H9 (cell line): ENCODE measurements around the gene SIT1. TPM values are rescaled to one million over a fixed set of nuclear protein-coding genes. Genes with fewer than 3 reads are reported as not detected.

Experiments
- DNase-seq: peaks from one replicate; pipeline ENCODE4 v3.0.0-alpha.2; 2017
- H2AFZ ChIP-seq: one replicate; pipeline ENCODE4 v1.6.1; 2013; ENCODE audit warnings: mild to moderate bottlenecking, low read length, control low read depth, moderate library complexity
- H2AK5ac ChIP-seq: 2 replicates; pipeline ENCODE4 v1.6.1; 2013; ENCODE audit warnings: low read length, control low read depth, mixed read lengths; ENCODE audit not compliant: insufficient read length
- H2BK120ac ChIP-seq: one replicate; pipeline ENCODE4 v1.6.1; 2013; ENCODE audit warnings: low read depth, mild to moderate bottlenecking, low read length, control low read depth, inconsistent platforms; ENCODE audit not compliant: poor library complexity, severe bottlenecking
- H2BK12ac ChIP-seq: 2 replicates; pipeline ENCODE4 v1.6.1; 2013; ENCODE audit warnings: low read length, control low read depth, mixed read lengths, low read depth; ENCODE audit not compliant: insufficient read length
- H2BK15ac ChIP-seq: 2 replicates; pipeline ENCODE4 v1.6.1; 2013; ENCODE audit warnings: low read depth, low read length, control low read depth
- H2BK20ac ChIP-seq: one replicate; pipeline ENCODE4 v1.6.1; 2013; ENCODE audit warnings: low read depth, mild to moderate bottlenecking, low read length, control low read depth, inconsistent platforms; ENCODE audit not compliant: poor library complexity, severe bottlenecking
- H2BK5ac ChIP-seq: 2 replicates; pipeline ENCODE4 v1.6.1; 2013; ENCODE audit warnings: low read length, control low read depth, mixed read lengths; ENCODE audit not compliant: insufficient read length
- H3K14ac ChIP-seq: 2 replicates; pipeline ENCODE4 v1.6.1; 2013; ENCODE audit warnings: low read length, control low read depth; ENCODE audit not compliant: insufficient read depth
- H3K18ac ChIP-seq: 2 replicates; pipeline ENCODE4 v1.6.1; 2013; ENCODE audit warnings: low read depth, mild to moderate bottlenecking, mixed read lengths, low read length, control low read depth; ENCODE audit not compliant: insufficient read length
- H3K23ac ChIP-seq: 2 replicates; pipeline ENCODE4 v1.6.1; 2013; ENCODE audit warnings: low read length, control low read depth, mixed read lengths, low read depth; ENCODE audit not compliant: insufficient read length
- H3K23me2 ChIP-seq: 2 replicates; pipeline ENCODE4 v1.6.1; 2013; ENCODE audit warnings: low read depth, mild to moderate bottlenecking, mixed read lengths, low read length, control low read depth; ENCODE audit not compliant: insufficient read length, poor library complexity, severe bottlenecking
- H3K27ac ChIP-seq: 2 replicates; pipeline ENCODE4 v1.5.1; 2013; ENCODE audit warnings: low read length, control low read depth, mixed read lengths, low read depth; ENCODE audit not compliant: insufficient read length
- H3K27me3 ChIP-seq: 2 replicates; pipeline ENCODE4 v1.6.1; 2013; ENCODE audit warnings: low read length, control low read depth, inconsistent platforms; ENCODE audit not compliant: insufficient read depth
- H3K4ac ChIP-seq: 2 replicates; pipeline ENCODE4 v1.6.1; 2013; ENCODE audit warnings: low read depth, mild to moderate bottlenecking, control low read depth, inconsistent platforms, low read length, moderate library complexity
- H3K4me1 ChIP-seq: 2 replicates; pipeline ENCODE4 v1.6.1; 2013; ENCODE audit warnings: low read length, control low read depth, inconsistent platforms; ENCODE audit not compliant: insufficient read depth
- H3K4me2 ChIP-seq: 2 replicates; pipeline ENCODE4 v1.6.1; 2013; ENCODE audit warnings: low read length, control low read depth, mixed read lengths; ENCODE audit not compliant: insufficient read length, insufficient read depth
- H3K56ac ChIP-seq: 2 replicates; pipeline ENCODE4 v1.6.1; 2013; ENCODE audit warnings: low read depth, mild to moderate bottlenecking, mixed read lengths, low read length, control low read depth; ENCODE audit not compliant: insufficient read length
- H3K79me1 ChIP-seq: 2 replicates; pipeline ENCODE4 v1.6.1; 2013; ENCODE audit warnings: low read depth, mild to moderate bottlenecking, moderate library complexity, low read length, control low read depth, inconsistent platforms; ENCODE audit not compliant: insufficient read depth, poor library complexity, severe bottlenecking
- H3K79me2 ChIP-seq: 2 replicates; pipeline ENCODE4 v1.6.1; 2013; ENCODE audit warnings: low read length, control low read depth, inconsistent platforms; ENCODE audit not compliant: insufficient read depth
- H3K9ac ChIP-seq: 2 replicates; pipeline ENCODE4 v1.6.1; 2013; ENCODE audit warnings: low read length, control low read depth, mixed read lengths; ENCODE audit not compliant: insufficient read length; ENCODE audit errors: extremely low read depth
- H3K9me3 ChIP-seq: one replicate; pipeline ENCODE4 v1.6.1; 2013; ENCODE audit warnings: low read depth, low read length, inconsistent platforms; ENCODE audit not compliant: control insufficient read depth
- H3T11ph ChIP-seq: one replicate; pipeline ENCODE4 v1.6.1; 2013; ENCODE audit warnings: mild to moderate bottlenecking, low read length, control low read depth, inconsistent platforms
- H4K20me1 ChIP-seq: one replicate; pipeline ENCODE4 v1.6.1; 2013; ENCODE audit not compliant: control insufficient read depth, insufficient read length, insufficient read depth
- H4K5ac ChIP-seq: 2 replicates; pipeline ENCODE4 v1.6.1; 2013; ENCODE audit warnings: low read depth, mild to moderate bottlenecking, mixed read lengths, low read length, control low read depth; ENCODE audit not compliant: insufficient read length
- H4K8ac ChIP-seq: replicated peaks from 2 replicates; pipeline ENCODE4 v1.6.1; 2013; ENCODE audit warnings: low read length, control low read depth, mixed read lengths, low read depth; ENCODE audit not compliant: insufficient read length
- H4K91ac ChIP-seq: 2 replicates; pipeline ENCODE4 v1.6.1; 2013; ENCODE audit warnings: low read depth, mild to moderate bottlenecking, moderate library complexity, mixed read lengths, low read length, control low read depth; ENCODE audit not compliant: insufficient read length
- H3K27ac Mint-ChIP-seq, 3 experiments: 2 replicates in 2 of 3; 3 replicates in 1 of 3; pipeline ENCODE4 v1.8.0; 2020 to 2021; ENCODE audit warnings: mixed read lengths in 3 of 3, mild to moderate bottlenecking in 1 of 3, moderate library complexity in 1 of 3
- H3K27me3 Mint-ChIP-seq: 2 replicates; pipeline ENCODE4 v1.8.0; 2021; ENCODE audit warnings: low read depth, mild to moderate bottlenecking, moderate library complexity, mixed read lengths
- H3K36me3 Mint-ChIP-seq, 3 experiments: 2 replicates in 2 of 3; 3 replicates in 1 of 3; pipeline ENCODE4 v1.8.0; 2020 to 2021; ENCODE audit warnings: low read depth in 3 of 3, mixed read lengths in 3 of 3; ENCODE audit not compliant: insufficient read depth in 1 of 3
- H3K4me1 Mint-ChIP-seq, 2 experiments: 2 replicates each; pipeline ENCODE4 v1.8.0; 2020; ENCODE audit warnings: mixed read lengths in 2 of 2
- H3K4me3 Mint-ChIP-seq, 2 experiments: 2 replicates in 1 of 2; 3 replicates in 1 of 2; pipeline ENCODE4 v1.8.0; 2020 to 2021; ENCODE audit warnings: mild to moderate bottlenecking in 2 of 2, mixed read lengths in 2 of 2, moderate library complexity in 1 of 2
- H3K9me3 Mint-ChIP-seq, 2 experiments: 2 replicates in 1 of 2; 3 replicates in 1 of 2; pipeline ENCODE4 v1.8.0; 2020; ENCODE audit warnings: mild to moderate bottlenecking in 2 of 2, mixed read lengths in 2 of 2, moderate library complexity in 1 of 2
- CTCF ChIP-seq: fragments of 200-600 bp; sonication (generic); conservative IDR thresholded peaks from 3 replicates; pipeline ENCODE4 v1.8.0; 2021; ENCODE audit warnings: antibody characterized with exemption, mild to moderate bottlenecking
- WGBS: extraction: QIAGEN DNeasy Blood & Tissue Kit; methylation state at CpG from one replicate; pipeline ENCODE4 v1.1.7; 2013; ENCODE audit warnings: missing lambda C conversion rate, low lambda C conversion rate, mixed read lengths; ENCODE audit not compliant: insufficient read length; ENCODE audit errors: extremely low coverage; 5-methylcytosine and 5-hydroxymethylcytosine counted together
- total RNA-seq: library from RNA; stranded (reverse); gene quantifications from 2 replicates; pipeline ENCODE4 v1.2.1, GENCODE V29; 2021

SIT1 gene
- total RNA-seq, 1 experiment from 2014 or later = 1.6 TPM

- Histone ChIP-seq H3K9me3 (no peaks in the 10 kb centered on the region), H2BK15ac (no peak within 1 kb of the TSS), H3K56ac (no peak within 1 kb of the TSS), H2BK20ac (no peak within 1 kb of the TSS), H3T11ph (no peak within 1 kb of the TSS), H3K14ac (peak within 1 kb of the TSS; percentile 78), H4K8ac (peak within 1 kb of the TSS; percentile 50), H3K4ac (no peak within 1 kb of the TSS), H3K23me2 (peaks cover 13% of the 10 kb centered on the region), H4K5ac (no peak within 1 kb of the TSS), H3K79me1 (no peaks in the 10 kb centered on the region), H3K4me2 (peak within 1 kb of the TSS; percentile 77), H3K4me1 (no peaks in the 10 kb centered on the region; the same call in 1 of the 2 replicates), H3K9ac (peak within 1 kb of the TSS; percentile 43), H3K27ac (no peak within 1 kb of the TSS), H3K27me3 (peaks cover 4% of the 10 kb centered on the region; the same call in 1 of the 2 replicates), H2BK5ac (no peak within 1 kb of the TSS), H2AFZ (peak within 1 kb of the TSS; percentile 69), H2BK12ac (no peak within 1 kb of the TSS), H2AK5ac (no peak within 1 kb of the TSS), H3K79me2 (no peaks in the 10 kb centered on the region), H4K91ac (no peak within 1 kb of the TSS), H2BK120ac (no peak within 1 kb of the TSS), H4K20me1 (no peaks in the 10 kb centered on the region), H3K23ac (no peak within 1 kb of the TSS), H3K18ac (peak within 1 kb of the TSS; percentile 89)
- Mint-ChIP-seq H3K4me1 (peaks cover 15 to 18% of the 10 kb centered on the region in 2 experiments), H3K4me3 (peak within 1 kb of the TSS; percentile 76 to 79), H3K27ac (peak within 1 kb of the TSS in 1 of 3 experiments; percentile 69; a peak in 2 of 7 replicates), H3K9me3 (no peaks in the 10 kb centered on the region), H3K27me3 (peaks cover 42% of the 10 kb centered on the region), H3K36me3 (no peaks in the 10 kb centered on the region)
- no peak for TF ChIP-seq CTCF
- DNase-seq = no peak
- WGBS = no CpG with 5 or more reads among the region's 7 CpGs
Measured at GRCh38 chr9:35618325-35618727, 32.4 kb downstream of the SIT1 start, which contains the start of gene CD72. TSS of gene CD72 (minus strand) at chr9:35618413. CDS start at chr9:35618303, 110 bp downstream.
